SK-N-SH (cell line): Measurements from ENCODE around the gene CACNA1H.
"Not testable (repeated sequence)": the region's sequence is repeated elsewhere in the genome, so short reads cannot be mapped to it uniquely, and the experiment has no call there.

Experiments used
- CHD2 ChIP-seq: fragments of 150-350 bp; IDR thresholded peaks from 2 replicates; pipeline ENCODE4 v1.6.1; 2018; ENCODE audit warnings: low read length; ENCODE audit not compliant: partially characterized antibody
- CTCF ChIP-seq: fragments of 200-600 bp; sonication (generic); IDR thresholded peaks from 2 replicates; pipeline ENCODE4 v1.6.1; 2017; ENCODE audit warnings: antibody characterized with exemption, mild to moderate bottlenecking, moderate library complexity
- NFIC ChIP-seq: IDR thresholded peaks from 2 replicates; pipeline ENCODE4 v1.4.0; 2012; ENCODE audit warnings: borderline replicate concordance
- NRF1 ChIP-seq: IDR thresholded peaks from 2 replicates; pipeline ENCODE4 v1.6.1; 2012; ENCODE audit warnings: low read depth, mild to moderate bottlenecking, low read length
- POLR2AphosphoS5 ChIP-seq: IDR thresholded peaks from 2 replicates; pipeline ENCODE4 v1.6.1; 2012; ENCODE audit warnings: low read depth, low read length
- TCF12 ChIP-seq: IDR thresholded peaks from 2 replicates; pipeline ENCODE4 v1.4.0; 2012
- ZBTB33 ChIP-seq: IDR thresholded peaks from 2 replicates; pipeline ENCODE4 v1.4.0; 2012; ENCODE audit warnings: low read depth, borderline replicate concordance

GRCh38 chr16:1256296-1256873 lies 103.5 kb downstream of the CACNA1H start:
- TF ChIP-seq NRF1, NFIC, CTCF, TCF12, POLR2AphosphoS5, CHD2, ZBTB33: not testable (repeated sequence)
